LNCaP clone FGC (cell line): Measurements from ENCODE around the gene CLCN4.

Experiments
- DNase-seq: peaks from one replicate; pipeline ENCODE4 v3.0.0-alpha.2; 2011; ENCODE audit warnings: low read depth
- H3K4me3 ChIP-seq: 2 replicates; pipeline ENCODE4 v1.5.1; 2011; ENCODE audit warnings: mild to moderate bottlenecking, low read depth, low read length, control low read depth
- TF ChIP-seq, protein P1 (sequence below): IDR thresholded peaks from 2 replicates; pipeline ENCODE4 v1.5.1; 2012; ENCODE audit warnings: mild to moderate bottlenecking; ENCODE audit not compliant: control insufficient read depth, insufficient read depth; ENCODE audit errors: extremely low read depth

Gene CLCN4

DNA sequence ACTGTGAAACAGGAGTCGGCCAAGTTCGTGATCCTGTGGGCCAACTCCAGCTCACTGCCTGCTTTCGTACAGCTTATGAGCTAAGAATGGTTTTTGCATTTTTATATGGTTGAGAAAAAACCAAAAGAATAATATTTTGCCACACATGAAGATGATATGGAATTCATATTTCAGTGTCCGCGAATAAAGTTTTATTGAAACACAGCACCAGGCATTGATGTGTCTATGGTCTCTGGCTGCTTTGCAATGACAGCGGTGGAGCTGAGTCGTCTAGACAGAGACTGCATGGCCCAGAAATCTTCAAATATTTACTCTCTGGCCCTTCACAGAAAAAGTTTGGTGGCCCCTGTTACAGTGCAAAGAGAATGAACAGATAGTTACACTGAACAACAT is 20.2 kb downstream of the CLCN4 start:
- H3K4me3 ChIP-seq: no peak overlapping the region
- DNase-seq: no peak
- TF ChIP-seq, protein P1, sequence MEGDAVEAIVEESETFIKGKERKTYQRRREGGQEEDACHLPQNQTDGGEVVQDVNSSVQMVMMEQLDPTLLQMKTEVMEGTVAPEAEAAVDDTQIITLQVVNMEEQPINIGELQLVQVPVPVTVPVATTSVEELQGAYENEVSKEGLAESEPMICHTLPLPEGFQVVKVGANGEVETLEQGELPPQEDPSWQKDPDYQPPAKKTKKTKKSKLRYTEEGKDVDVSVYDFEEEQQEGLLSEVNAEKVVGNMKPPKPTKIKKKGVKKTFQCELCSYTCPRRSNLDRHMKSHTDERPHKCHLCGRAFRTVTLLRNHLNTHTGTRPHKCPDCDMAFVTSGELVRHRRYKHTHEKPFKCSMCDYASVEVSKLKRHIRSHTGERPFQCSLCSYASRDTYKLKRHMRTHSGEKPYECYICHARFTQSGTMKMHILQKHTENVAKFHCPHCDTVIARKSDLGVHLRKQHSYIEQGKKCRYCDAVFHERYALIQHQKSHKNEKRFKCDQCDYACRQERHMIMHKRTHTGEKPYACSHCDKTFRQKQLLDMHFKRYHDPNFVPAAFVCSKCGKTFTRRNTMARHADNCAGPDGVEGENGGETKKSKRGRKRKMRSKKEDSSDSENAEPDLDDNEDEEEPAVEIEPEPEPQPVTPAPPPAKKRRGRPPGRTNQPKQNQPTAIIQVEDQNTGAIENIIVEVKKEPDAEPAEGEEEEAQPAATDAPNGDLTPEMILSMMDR: no peak

GRCh38 chrX:10177601-10178000 is 20.8 kb downstream of the CLCN4 start:
- no peak for DNase-seq
- no peak overlapping the region for H3K4me3 ChIP-seq
- TF ChIP-seq, protein P1: no peak

DNA sequence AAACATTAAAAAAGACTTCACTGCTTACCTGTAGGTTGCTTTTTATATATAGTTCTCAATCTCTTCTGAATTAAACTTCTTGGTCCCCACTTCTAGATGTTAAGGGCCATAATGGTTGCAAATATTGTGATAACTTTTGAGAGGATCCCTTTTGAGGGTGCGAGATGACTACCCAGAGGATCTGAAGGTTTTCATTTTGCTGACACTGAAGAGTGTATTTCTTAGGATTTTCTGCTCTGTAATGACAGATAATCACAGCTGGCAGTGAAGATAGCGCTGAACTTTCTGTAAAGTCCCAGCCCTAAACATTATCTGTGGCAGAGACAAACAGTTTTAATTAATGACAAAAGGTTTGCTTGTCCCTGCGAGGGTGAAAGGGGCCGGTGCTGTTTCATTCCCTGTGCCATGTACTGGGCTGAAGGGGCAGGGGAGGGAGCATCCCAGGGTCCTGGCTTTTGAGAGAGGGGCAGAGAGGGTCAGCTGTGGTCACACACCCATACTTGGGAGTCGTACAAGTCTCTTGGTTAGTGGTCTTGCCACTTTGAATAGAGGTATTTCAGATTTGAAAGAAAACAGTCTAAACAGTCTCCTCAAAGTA is 22.2 kb downstream of the CLCN4 start:
- TF ChIP-seq, protein P1: no peak
- H3K4me3 ChIP-seq: no peak overlapping the region
- no peak for DNase-seq

DNA sequence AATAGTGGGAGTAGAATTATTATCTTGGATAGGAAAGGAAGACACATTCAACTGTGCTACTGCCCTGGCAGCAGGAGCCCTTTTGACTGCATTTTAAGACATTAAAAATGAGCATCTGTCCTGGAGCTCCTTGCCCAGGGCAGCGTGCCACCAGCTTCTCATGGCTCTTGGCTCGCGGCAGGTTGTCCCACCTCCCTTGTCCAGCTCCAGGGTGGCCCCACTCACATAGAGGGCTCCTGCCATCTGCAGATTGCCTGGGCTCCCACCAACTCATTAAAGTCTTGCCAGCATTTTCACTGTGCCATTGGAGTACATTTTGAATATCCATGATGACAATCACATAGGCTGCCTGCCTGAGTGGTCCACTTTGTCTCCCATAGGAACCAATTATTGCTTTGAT is 27.0 kb downstream of the CLCN4 start:
- DNase-seq: no peak
- TF ChIP-seq, protein P1: no peak
- H3K4me3 ChIP-seq: no peak overlapping the region

DNA sequence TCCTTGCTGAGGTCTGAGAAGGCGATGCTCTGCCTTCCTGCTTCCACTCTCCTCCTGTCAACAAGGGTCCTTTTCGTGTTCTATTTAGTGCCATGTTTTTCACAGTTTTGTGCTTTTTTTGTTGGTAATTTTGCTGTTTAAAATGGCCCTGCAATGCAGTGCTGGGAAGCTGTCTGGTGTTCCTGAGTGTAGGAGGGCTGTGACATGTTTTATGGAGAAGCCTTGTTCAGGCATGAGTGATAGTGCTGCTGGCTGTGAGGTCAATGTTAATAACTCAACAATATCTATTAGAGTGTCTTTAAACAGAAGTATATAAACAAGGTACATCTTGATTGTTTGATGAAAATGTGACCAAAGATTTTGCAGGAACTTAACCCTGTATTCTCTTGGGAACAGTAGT is 27.6 kb downstream of the CLCN4 start:
- TF ChIP-seq, protein P1: no peak
- no peak for DNase-seq
- H3K4me3 ChIP-seq: no peak overlapping the region

DNA sequence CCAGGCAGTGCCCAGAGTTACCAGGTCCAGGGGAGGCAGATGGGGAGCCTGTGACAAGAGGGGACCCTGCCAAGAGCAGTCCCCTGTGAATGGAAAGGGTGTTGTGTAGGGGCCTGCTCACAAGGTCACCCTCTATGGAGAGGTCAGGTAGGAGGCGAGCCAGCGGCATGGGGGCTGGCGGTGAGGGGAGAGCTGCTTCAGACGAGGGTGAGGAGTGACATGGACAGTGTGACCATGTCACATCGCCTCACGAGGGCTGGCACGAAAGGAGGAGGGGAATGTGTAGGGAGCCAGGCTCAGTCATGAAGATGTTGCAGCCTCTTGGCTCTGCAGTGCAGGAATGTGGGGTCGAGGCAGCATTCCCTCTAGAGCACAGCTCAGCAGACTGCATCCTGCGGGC is 29.6 kb downstream of the CLCN4 start:
- TF ChIP-seq, protein P1: no peak
- no peak overlapping the region for H3K4me3 ChIP-seq
- DNase-seq: no peak

GRCh38 chrX:10187421-10187820 is 30.6 kb downstream of the CLCN4 start:
- TF ChIP-seq, protein P1: no peak
- no peak for DNase-seq

More at GRCh38 chrX:10187421-10187820, 30.6 kb downstream of the CLCN4 start:
- H3K4me3 ChIP-seq: no peak overlapping the region
